HepG2 (cell line): ENCODE data around the gene SPNS1. TPM values are rescaled to one million over a fixed set of nuclear protein-coding genes. Genes with fewer than 3 reads are reported as not detected.

Experiments used
- ARHGAP35 ChIP-seq: sonication (generic); formaldehyde crosslinking; IDR thresholded peaks from 2 replicates; pipeline ENCODE4 v1.9.0; 2022; ENCODE audit warnings: mild to moderate bottlenecking, inconsistent platforms, moderate library complexity, missing genetic modification reagents, borderline replicate concordance
- BCL6 ChIP-seq: IDR thresholded peaks from 2 replicates; pipeline ENCODE4 v1.6.1; 2016; ENCODE audit warnings: missing genetic modification reagents, missing compliant biosample characterization
- BRCA1 ChIP-seq: sonication (generic); formaldehyde crosslinking; IDR thresholded peaks from 2 replicates; pipeline ENCODE4 v1.4.0; 2020; ENCODE audit warnings: missing genetic modification reagents
- EP300 ChIP-seq, 3 experiments: sonication (generic) in 1 of 3; formaldehyde crosslinking in 1 of 3; IDR thresholded peaks; 2 replicates each; pipeline versions ENCODE4 v1.5.1 to v1.6.1; 2011 to 2020; ENCODE audit warnings: low read depth in 2 of 3, low read length in 2 of 3, borderline replicate concordance in 1 of 3, improper control_type of control experiment in 1 of 3, mild to moderate bottlenecking in 1 of 3, missing genetic modification reagents in 1 of 3, moderate library complexity in 1 of 3
- JDP2 ChIP-seq: sonication (generic); formaldehyde crosslinking; IDR thresholded peaks from 2 replicates; pipeline ENCODE4 v1.8.1; 2022; ENCODE audit warnings: missing genetic modification reagents, borderline replicate concordance
- KDM6A ChIP-seq: IDR thresholded peaks from 2 replicates; pipeline ENCODE4 v1.6.1; 2016; ENCODE audit warnings: low read depth
- NFYC ChIP-seq: IDR thresholded peaks from 2 replicates; pipeline ENCODE4 v1.6.1; 2016; ENCODE audit warnings: missing genetic modification reagents, missing compliant biosample characterization
- RCOR2 ChIP-seq: IDR thresholded peaks from 2 replicates; pipeline ENCODE4 v1.6.1; 2016; ENCODE audit warnings: missing biosample characterization, missing genetic modification reagents
- SKI ChIP-seq: fragments of 450-650 bp; IDR thresholded peaks from one replicate; pipeline ENCODE4 v1.6.1; 2018; ENCODE audit warnings: mild to moderate bottlenecking; ENCODE audit not compliant: partially characterized antibody
- WIZ ChIP-seq: sonication (generic); formaldehyde crosslinking; IDR thresholded peaks from 2 replicates; pipeline ENCODE4 v1.5.1; 2020; ENCODE audit warnings: mild to moderate bottlenecking, missing genetic modification reagents
- ZNF431 ChIP-seq: sonication (generic); formaldehyde crosslinking; IDR thresholded peaks from 2 replicates; pipeline ENCODE4 v1.9.0; 2022; ENCODE audit warnings: missing genetic modification reagents, low read depth, mild to moderate bottlenecking, borderline replicate concordance
- ZNF589 ChIP-seq: sonication (generic); formaldehyde crosslinking; conservative IDR thresholded peaks from 2 replicates; pipeline ENCODE4 v1.8.0; 2022; ENCODE audit warnings: mild to moderate bottlenecking, moderate library complexity, missing genetic modification reagents
- ZNF879 ChIP-seq: sonication (generic); formaldehyde crosslinking; IDR thresholded peaks from 2 replicates; pipeline ENCODE4 v1.8.1; 2023; ENCODE audit warnings: missing genetic modification reagents
- polyA plus RNA-seq, 8 experiments: library from polyadenylated mRNA; depleted of rRNA in 3 of 8; stranded (reverse) in 7 of 8; unstranded in 1 of 8; fragments of >200 nt; fragmentation: Illumina TruSeq in 4 of 8; extraction: Trizol in 4 of 8; gene quantifications; 2 replicates each; pipeline versions ENCODE4 v1.2.1 to v1.2.3, GENCODE V29; 2011 to 2016; ENCODE audit warnings: low read depth in 4 of 8, missing spikeins in 1 of 8, mixed read lengths in 1 of 8; ENCODE audit not compliant: insufficient read depth in 1 of 8
- total RNA-seq, 5 experiments: library from RNA; depleted of rRNA; stranded (reverse); fragments of >200 nt; fragmentation: Illumina TruSeq; extraction: Trizol; gene quantifications; 2 replicates each; pipeline ENCODE4 v1.2.3, GENCODE V29; 2016; ENCODE audit warnings: low read depth in 1 of 5
- TF ChIP-seq, protein P1 (sequence below): sonication (generic); formaldehyde crosslinking; IDR thresholded peaks from 2 replicates; pipeline ENCODE4 v1.5.1; 2020; ENCODE audit warnings: missing genetic modification reagents, mild to moderate bottlenecking, borderline replicate concordance
- TF ChIP-seq, protein P2 (sequence below): sonication (generic); formaldehyde crosslinking; IDR thresholded peaks from 2 replicates; pipeline ENCODE4 v1.9.0; 2021; ENCODE audit warnings: mild to moderate bottlenecking, missing genetic modification reagents
- TF ChIP-seq, protein P3 (sequence below): sonication (generic); formaldehyde crosslinking; IDR thresholded peaks from 2 replicates; pipeline ENCODE4 v1.8.0; 2022; ENCODE audit warnings: missing genetic modification reagents, mild to moderate bottlenecking, inconsistent platforms, borderline replicate concordance
- TF ChIP-seq, protein P4 (sequence below): IDR thresholded peaks from 2 replicates; pipeline ENCODE4 v1.6.1; 2012; ENCODE audit warnings: low read depth, low read length, improper control_type of control experiment

SPNS1 gene
- total and polyA plus RNA-seq, 2 of the 13 experiments (the other 11 are each of a cell fraction or from before 2014, with no cell fraction given), result 25.6 to 38.8 TPM

DNA sequence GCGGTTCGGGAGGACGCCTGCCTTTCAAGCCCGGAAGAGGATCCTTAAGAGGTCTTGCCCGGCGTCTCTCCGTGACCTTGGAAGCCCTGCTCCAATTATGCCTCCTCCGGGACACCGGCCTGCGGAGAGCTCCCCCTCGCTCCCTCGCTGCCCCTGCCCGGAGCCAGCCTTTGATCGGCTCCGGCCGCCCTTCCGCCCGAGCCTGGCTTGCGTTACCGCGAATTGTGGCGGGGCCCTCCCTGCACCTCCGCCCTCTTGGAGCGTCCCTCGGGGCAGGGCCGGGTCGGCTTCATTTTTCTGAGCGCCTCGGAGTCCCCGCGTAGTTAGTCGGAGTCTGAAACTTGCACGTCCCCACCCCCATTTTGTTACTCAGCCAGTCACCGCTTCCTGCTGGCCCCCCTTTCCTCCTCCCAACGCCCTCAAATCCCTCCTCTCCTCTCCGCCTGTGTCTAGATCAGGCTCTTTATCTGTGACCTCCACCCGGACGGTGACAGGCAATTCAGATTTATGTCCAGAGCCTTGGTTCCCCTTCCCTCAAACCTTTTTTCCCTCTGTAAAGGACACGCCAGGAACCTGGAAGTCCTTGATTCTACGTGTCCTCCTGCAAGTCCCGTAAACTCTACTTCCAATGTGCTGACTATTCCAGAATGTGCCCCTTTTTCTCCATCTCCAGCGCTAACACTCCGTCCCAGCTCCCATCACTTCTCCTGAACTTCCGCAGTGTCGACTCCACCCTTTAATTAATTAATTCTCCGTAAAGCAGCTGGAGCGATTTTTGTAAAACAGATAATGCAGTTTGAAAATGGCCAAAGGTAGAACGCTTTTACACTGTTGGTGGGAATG lies 49.0 kb upstream of the SPNS1 start (continued):
- TF ChIP-seq, protein P1, sequence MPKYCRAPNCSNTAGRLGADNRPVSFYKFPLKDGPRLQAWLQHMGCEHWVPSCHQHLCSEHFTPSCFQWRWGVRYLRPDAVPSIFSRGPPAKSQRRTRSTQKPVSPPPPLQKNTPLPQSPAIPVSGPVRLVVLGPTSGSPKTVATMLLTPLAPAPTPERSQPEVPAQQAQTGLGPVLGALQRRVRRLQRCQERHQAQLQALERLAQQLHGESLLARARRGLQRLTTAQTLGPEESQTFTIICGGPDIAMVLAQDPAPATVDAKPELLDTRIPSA (CRISPR knock-in tag), result no peak
- TF ChIP-seq ZNF431 (CRISPR knock-in tag) (peak; percentile 81), ZNF589 (CRISPR knock-in tag) (no peak), BRCA1 (CRISPR knock-in tag) (0 out of 2 replicates have a peak, but pooled peaks have one; percentile 60), KDM6A (CRISPR knock-in tag) (no peak), RCOR2 (CRISPR knock-in tag) (no peak), BCL6 (CRISPR knock-in tag) (no peak), NFYC (CRISPR knock-in tag) (no peak; the same call in 1 of the 2 replicates), ZNF879 (CRISPR knock-in tag) (no peak), ARHGAP35 (CRISPR knock-in tag) (no peak; the same call in 1 of the 2 replicates), EP300 (IDR thresholded peaks at IDR 0.05; ENCODE audit: low read depth in 2 of 2, low read length in 2 of 2) (no peak), EP300 (CRISPR knock-in tag; IDR thresholded peaks at IDR 0.05; ENCODE audit: borderline replicate concordance) (no peak), SKI (peak; percentile 36), JDP2 (no peak), WIZ (CRISPR knock-in tag) (no peak)
- TF ChIP-seq, protein P2, sequence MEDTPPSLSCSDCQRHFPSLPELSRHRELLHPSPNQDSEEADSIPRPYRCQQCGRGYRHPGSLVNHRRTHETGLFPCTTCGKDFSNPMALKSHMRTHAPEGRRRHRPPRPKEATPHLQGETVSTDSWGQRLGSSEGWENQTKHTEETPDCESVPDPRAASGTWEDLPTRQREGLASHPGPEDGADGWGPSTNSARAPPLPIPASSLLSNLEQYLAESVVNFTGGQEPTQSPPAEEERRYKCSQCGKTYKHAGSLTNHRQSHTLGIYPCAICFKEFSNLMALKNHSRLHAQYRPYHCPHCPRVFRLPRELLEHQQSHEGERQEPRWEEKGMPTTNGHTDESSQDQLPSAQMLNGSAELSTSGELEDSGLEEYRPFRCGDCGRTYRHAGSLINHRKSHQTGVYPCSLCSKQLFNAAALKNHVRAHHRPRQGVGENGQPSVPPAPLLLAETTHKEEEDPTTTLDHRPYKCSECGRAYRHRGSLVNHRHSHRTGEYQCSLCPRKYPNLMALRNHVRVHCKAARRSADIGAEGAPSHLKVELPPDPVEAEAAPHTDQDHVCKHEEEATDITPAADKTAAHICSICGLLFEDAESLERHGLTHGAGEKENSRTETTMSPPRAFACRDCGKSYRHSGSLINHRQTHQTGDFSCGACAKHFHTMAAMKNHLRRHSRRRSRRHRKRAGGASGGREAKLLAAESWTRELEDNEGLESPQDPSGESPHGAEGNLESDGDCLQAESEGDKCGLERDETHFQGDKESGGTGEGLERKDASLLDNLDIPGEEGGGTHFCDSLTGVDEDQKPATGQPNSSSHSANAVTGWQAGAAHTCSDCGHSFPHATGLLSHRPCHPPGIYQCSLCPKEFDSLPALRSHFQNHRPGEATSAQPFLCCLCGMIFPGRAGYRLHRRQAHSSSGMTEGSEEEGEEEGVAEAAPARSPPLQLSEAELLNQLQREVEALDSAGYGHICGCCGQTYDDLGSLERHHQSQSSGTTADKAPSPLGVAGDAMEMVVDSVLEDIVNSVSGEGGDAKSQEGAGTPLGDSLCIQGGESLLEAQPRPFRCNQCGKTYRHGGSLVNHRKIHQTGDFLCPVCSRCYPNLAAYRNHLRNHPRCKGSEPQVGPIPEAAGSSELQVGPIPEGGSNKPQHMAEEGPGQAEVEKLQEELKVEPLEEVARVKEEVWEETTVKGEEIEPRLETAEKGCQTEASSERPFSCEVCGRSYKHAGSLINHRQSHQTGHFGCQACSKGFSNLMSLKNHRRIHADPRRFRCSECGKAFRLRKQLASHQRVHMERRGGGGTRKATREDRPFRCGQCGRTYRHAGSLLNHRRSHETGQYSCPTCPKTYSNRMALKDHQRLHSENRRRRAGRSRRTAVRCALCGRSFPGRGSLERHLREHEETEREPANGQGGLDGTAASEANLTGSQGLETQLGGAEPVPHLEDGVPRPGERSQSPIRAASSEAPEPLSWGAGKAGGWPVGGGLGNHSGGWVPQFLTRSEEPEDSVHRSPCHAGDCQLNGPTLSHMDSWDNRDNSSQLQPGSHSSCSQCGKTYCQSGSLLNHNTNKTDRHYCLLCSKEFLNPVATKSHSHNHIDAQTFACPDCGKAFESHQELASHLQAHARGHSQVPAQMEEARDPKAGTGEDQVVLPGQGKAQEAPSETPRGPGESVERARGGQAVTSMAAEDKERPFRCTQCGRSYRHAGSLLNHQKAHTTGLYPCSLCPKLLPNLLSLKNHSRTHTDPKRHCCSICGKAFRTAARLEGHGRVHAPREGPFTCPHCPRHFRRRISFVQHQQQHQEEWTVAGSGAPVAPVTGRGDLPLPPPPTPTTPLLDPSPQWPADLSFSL (CRISPR knock-in tag), result no peak
- TF ChIP-seq, protein P3, sequence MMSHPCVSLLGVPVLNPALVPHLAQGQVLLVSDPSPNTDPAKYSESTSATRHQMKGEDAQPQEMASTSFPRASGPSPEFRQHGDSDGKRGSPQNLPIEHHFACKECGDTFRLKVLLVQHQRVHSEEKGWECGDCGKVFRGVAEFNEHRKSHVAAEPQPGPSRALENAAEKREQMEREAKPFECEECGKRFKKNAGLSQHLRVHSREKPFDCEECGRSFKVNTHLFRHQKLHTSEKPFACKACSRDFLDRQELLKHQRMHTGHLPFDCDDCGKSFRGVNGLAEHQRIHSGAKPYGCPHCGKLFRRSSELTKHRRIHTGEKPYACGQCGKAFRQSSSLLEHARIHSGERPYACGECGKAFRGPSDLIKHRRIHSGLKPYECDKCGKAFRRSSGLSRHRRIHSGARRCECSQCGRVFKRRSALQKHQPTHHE (CRISPR knock-in tag), result no peak
- TF ChIP-seq, protein P4, sequence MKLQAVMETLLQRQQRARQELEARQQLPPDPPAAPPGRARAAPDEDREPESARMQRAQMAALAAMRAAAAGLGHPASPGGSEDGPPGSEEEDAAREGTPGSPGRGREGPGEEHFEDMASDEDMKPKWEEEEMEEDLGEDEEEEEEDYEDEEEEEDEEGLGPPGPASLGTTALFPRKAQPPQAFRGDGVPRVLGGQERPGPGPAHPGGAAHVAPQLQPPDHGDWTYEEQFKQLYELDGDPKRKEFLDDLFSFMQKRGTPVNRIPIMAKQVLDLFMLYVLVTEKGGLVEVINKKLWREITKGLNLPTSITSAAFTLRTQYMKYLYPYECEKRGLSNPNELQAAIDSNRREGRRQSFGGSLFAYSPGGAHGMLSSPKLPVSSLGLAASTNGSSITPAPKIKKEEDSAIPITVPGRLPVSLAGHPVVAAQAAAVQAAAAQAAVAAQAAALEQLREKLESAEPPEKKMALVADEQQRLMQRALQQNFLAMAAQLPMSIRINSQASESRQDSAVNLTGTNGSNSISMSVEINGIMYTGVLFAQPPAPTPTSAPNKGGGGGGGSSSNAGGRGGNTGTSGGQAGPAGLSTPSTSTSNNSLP, result no peak
